GM23338 (cell line): ENCODE measurements around the gene RNF32. TPM values are rescaled to one million over a fixed set of nuclear protein-coding genes. Genes with fewer than 3 reads are reported as not detected.

Experiments
- CREB1 ChIP-seq: fragments of 250-450 bp; sonication (Bioruptor Pico); IDR thresholded peaks from 2 replicates; pipeline ENCODE4 v1.5.0; 2020; ENCODE audit warnings: low read depth, mild to moderate bottlenecking, moderate library complexity
- JUNB ChIP-seq: IDR thresholded peaks from one replicate; pipeline ENCODE4 v1.6.1; 2016; ENCODE audit warnings: antibody characterized with exemption; ENCODE audit not compliant: unreplicated experiment
- POLR2AphosphoS5 ChIP-seq: IDR thresholded peaks from 2 replicates; pipeline ENCODE4 v1.6.1; 2016; ENCODE audit warnings: antibody characterized with exemption, low read depth
- REST ChIP-seq: IDR thresholded peaks from one replicate; pipeline ENCODE4 v1.6.1; 2018; ENCODE audit warnings: antibody characterized with exemption; ENCODE audit not compliant: unreplicated experiment
- ZNF331 ChIP-seq: fragments of 250-450 bp; sonication (Bioruptor Pico); IDR thresholded peaks from 2 replicates; pipeline ENCODE4 v1.5.0; 2020; ENCODE audit warnings: low read depth, mild to moderate bottlenecking, moderate library complexity
- ZNF462 ChIP-seq: fragments of 250-450 bp; sonication (Bioruptor Pico); IDR thresholded peaks from 2 replicates; pipeline ENCODE4 v1.5.0; 2020; ENCODE audit warnings: mild to moderate bottlenecking, moderate library complexity
- polyA plus RNA-seq: library from polyadenylated mRNA; unstranded; fragments of >200 nt; fragmentation: Nextera tagmentation; extraction: Ambion mirVana; gene quantifications from 2 replicates; pipeline ENCODE4 v1.2.1, GENCODE V29; 2016
- total RNA-seq: library from RNA; depleted of rRNA; stranded (reverse); fragments of >200 nt; shearing (Covaris generic); gene quantifications from 2 replicates; pipeline ENCODE4 v1.2.3, GENCODE V29; 2014

RNF32 gene
- total and polyA plus RNA-seq, 2 experiments from 2014 or later: 0.56 to 2.0 TPM

GRCh38 chr7:156703773-156704482 is 63.4 kb downstream of the RNF32 start (continued):
- TF ChIP-seq ZNF462 (CRISPR knock-in tag): no peak
- TF ChIP-seq REST: no peak
- TF ChIP-seq CREB1: no peak
- TF ChIP-seq ZNF331 (CRISPR knock-in tag): no peak
- no peak for TF ChIP-seq JUNB
- TF ChIP-seq POLR2AphosphoS5: no peak
